ENCODE data around the gene TP53AIP1.
"Not testable (repeated sequence)": the region's sequence is repeated elsewhere in the genome, so short reads cannot be mapped to it uniquely, and the experiment has no call there.

TP53AIP1 gene

DNA sequence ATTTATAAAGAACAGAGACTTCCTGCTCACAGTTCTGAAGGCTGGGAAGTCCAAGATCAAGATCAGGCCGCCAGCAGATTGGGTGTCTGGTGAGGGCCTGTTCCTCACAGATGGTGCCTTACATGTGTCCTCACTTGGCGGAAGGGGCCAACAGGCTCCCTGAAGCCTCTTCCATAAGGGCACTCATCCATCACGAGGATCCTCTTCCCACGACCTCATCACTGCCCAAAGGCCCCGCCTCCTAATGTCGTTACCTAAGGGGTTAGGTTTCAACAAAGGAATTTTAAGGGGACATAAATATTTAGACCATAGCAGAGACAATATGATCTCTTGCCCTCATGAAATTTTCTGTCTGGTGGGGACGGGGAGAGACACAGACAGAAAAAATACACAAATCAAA is 18.6 kb downstream of the TP53AIP1 start:
- DNase-seq (ENCODE audit: low read depth) = no peak
- no peak overlapping the region for H3K4me3 ChIP-seq (ENCODE audit: low read length)
- TF ChIP-seq, protein P1, sequence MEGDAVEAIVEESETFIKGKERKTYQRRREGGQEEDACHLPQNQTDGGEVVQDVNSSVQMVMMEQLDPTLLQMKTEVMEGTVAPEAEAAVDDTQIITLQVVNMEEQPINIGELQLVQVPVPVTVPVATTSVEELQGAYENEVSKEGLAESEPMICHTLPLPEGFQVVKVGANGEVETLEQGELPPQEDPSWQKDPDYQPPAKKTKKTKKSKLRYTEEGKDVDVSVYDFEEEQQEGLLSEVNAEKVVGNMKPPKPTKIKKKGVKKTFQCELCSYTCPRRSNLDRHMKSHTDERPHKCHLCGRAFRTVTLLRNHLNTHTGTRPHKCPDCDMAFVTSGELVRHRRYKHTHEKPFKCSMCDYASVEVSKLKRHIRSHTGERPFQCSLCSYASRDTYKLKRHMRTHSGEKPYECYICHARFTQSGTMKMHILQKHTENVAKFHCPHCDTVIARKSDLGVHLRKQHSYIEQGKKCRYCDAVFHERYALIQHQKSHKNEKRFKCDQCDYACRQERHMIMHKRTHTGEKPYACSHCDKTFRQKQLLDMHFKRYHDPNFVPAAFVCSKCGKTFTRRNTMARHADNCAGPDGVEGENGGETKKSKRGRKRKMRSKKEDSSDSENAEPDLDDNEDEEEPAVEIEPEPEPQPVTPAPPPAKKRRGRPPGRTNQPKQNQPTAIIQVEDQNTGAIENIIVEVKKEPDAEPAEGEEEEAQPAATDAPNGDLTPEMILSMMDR (IDR thresholded peaks at IDR 0.05; ENCODE audit: insufficient read depth, low read depth, low read length, missing control alignments) = no peak

DNA sequence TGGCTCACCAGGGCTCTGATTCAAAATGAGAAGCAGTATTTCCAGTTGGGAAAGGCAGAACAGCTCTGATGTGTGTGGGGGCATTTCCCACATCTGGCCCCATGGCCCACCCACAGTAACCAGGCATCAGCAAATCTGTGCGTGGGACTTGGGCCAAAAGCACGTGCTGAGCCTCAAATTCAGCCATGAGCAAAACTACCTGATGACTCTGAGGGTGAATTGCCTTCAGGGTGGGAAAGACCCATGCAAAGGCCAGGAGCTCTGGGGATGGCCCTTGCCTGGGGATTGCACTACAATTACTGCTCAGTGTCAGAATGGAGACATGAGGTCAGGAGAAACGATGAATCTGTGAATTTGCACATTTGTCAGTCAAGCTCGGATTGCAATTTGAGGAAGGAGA is 20.9 kb downstream of the TP53AIP1 start:
- no peak for DNase-seq (ENCODE audit: low read depth)
- TF ChIP-seq, protein P1 (IDR thresholded peaks at IDR 0.05; ENCODE audit: insufficient read depth, low read depth, low read length, missing control alignments) = no peak
- no peak overlapping the region for H3K4me3 ChIP-seq (ENCODE audit: low read length)

DNA sequence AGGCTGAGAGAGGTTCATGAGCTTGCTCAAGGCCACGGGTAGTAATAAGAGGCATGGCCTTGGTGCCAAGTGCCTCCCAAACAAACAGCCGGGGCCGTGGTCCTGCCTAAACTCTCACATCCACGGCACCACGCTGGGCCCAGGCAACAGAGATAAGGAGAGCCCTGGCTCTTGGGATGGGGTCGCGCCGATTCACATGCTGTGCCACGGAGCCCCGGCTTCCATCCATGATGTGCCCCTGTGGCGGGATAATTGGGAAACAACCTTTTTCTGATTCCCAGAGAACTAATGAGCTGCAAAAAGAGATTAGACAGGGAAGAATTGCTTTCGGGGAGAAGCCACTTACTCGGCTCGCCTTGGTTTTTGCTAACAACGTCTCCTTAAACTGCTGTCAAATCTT is 22.0 kb downstream of the TP53AIP1 start:
- DNase-seq (ENCODE audit: low read depth) = no peak

DNA sequence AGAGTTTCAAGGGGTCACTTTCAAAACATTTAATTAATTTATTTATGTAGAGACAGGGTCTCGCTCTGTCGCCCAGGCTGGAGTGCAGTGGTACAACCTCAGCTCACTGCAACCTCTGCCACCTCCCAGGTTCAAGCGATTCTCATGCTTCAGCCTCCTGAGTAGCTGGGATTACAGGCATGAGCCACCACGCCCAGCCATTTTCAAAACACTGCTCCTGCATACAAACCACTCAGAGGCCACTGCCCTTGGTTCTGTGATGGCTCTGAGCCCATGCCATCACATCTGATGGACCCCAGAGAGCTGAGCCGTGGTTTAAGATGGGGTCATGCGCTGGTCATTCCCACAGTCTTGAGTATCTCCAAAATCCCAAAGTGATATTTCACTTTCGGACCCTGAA is 23.0 kb downstream of the TP53AIP1 start:
- DNase-seq (ENCODE audit: low read depth); H3K4me3 ChIP-seq (ENCODE audit: low read length): not testable (repeated sequence)

More for the DNA sequence above, 22.0 kb downstream of the TP53AIP1 start:
- no peak overlapping the region for H3K4me3 ChIP-seq (ENCODE audit: low read length)
- TF ChIP-seq, protein P1 (IDR thresholded peaks at IDR 0.05; ENCODE audit: insufficient read depth, low read depth, low read length, missing control alignments) = no peak

DNA sequence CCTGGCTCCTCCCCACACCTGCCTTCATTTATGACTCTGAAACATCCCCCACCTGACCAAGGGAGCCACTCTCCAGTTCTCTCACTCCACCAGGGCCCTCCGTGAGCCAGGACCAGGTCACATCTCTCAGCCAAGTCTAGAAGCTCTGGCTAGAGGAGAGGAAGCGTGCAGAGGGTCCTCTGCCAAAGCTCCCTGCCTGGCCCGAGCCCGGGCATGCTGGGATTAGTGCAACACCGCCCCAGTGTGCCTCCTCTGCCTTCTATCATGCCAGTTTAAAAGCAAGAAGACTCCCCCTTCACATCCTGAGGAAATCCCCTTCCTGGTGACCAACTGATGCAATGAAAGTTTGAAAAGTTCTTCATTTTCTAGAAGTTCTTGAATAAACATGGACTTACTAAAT is 23.5 kb downstream of the TP53AIP1 start:
- TF ChIP-seq, protein P1 (IDR thresholded peaks at IDR 0.05; ENCODE audit: insufficient read depth, low read depth, low read length, missing control alignments) = no peak
- no peak for DNase-seq (ENCODE audit: low read depth)
- H3K4me3 ChIP-seq (ENCODE audit: low read length) = no peak overlapping the region

DNA sequence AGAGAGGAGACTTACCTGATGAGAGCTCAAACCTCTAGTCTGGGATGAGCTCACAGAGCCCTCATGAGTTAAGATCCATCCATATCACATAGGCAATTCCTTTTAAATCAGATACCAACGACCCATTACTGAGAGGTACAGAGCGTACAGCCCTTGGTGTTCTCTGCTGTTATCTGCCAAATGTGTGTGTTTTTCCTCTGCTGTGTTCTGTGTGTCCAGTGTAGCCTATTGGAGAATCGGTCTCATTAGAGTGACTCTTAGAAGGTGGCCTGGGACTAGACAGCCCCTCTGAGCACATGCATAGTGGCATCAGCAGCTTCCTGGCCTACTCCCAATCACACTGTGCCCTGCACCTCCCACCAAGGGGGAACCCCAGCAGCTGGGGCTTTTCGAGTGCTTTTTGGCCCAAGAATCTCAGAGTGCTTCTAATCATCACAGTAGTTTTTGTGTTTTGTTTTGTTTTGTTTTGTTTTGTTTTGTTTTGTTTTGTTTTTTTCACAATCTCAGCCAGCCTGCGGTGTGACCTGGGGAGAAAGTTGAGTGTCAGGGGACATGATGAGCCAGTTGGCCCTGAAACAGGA is 25.4 kb downstream of the TP53AIP1 start:
- no peak overlapping the region for H3K4me3 ChIP-seq (ENCODE audit: low read length)
- TF ChIP-seq, protein P1 (IDR thresholded peaks at IDR 0.05; ENCODE audit: insufficient read depth, low read depth, low read length, missing control alignments) = no peak
- DNase-seq (ENCODE audit: low read depth) = no peak

DNA sequence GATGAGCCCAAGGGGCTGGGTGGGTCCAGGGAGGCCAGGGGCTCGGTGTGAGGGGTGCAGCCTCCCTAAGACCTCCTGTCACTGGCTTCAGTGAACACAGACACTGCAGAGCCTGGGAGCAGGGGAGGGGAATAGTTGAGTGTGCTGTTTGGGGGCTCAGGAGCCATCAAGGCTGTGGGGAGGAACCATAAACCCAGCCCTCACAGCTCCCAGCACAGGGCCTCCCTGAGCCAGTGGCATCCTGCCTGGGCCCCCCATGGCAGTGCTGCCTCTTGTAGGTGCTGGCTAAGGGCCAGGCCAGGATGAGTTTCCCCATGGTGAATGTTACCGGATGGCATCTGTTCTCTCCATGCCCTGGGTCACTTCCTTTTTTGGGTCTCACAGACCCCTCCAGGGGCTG is 26.0 kb downstream of the TP53AIP1 start:
- DNase-seq (ENCODE audit: low read depth) = no peak
- H3K4me3 ChIP-seq (ENCODE audit: low read length) = no peak overlapping the region
- TF ChIP-seq, protein P1 (IDR thresholded peaks at IDR 0.05; ENCODE audit: insufficient read depth, low read depth, low read length, missing control alignments) = no peak
